Renal cortical epithelial cell (primary cell): ENCODE results near the gene MTX1. TPM values are rescaled to one million over a fixed set of nuclear protein-coding genes. Genes with fewer than 3 reads are reported as not detected.
"Not testable (repeated sequence)": the region's sequence is repeated elsewhere in the genome, so short reads cannot be mapped to it uniquely, and the experiment has no call there.

ENCODE experiments used
- DNase-seq: peaks from one replicate; pipeline ENCODE4 v3.0.0-alpha.2; 2011; ENCODE audit warnings: low read depth
- total RNA-seq: library from RNA; depleted of rRNA; stranded (reverse); fragments of >200 nt; gene quantifications from 2 replicates; pipeline ENCODE4 v1.2.3, GENCODE V29; 2014

The MTX1 gene
- total RNA-seq, 1 donor from 2014 or later = 36.8 TPM

DNA sequence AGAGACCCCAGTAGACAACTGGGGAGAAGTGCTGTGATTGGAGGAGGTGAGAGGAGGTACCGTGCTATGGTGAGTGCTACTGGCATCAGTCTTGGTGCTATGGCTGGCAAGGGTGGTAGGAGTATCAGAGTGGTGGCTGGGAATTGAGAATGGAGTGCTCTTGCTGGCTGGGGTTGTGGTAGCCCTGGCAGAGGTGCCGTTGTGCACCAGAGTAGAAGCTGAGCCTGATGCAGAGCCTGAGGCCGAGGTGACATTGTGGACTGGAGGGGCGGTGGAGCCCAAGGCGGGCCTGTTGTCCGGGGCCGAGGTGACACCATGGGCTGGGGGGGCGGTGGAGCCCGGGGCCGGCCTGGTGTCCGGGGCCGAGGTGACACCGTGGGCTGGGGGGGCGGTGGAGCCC is 20.2 kb upstream of the MTX1 start:
- DNase-seq = no peak

DNA sequence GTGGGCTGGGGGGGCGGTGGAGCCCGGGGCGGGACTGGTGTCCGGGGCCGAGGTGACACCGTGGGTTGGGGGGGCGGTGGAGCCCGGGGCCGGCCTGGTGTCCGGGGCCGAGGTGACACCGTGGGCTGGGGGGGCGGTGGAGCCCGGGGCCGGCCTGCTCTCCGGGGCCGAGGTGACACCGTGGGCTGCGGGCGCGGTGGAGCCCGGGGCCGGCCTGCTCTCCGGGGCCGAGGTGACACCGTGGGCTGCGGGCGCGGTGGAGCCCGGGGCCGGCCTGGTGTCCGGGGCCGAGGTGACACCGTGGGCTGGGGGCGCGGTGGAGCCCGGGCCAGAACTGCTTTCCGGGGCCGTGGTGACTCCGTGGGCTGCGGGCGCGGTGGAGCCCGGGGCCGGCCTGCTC is 18.6 kb upstream of the MTX1 start:
- not testable (repeated sequence) for DNase-seq

GRCh38 chr1:155191904-155192303 is 16.6 kb upstream of the MTX1 start:
- DNase-seq = no peak

- DNase-seq = peak; percentile 80
Measured at GRCh38 chr1:155192346-155193274, 15.9 kb upstream of the MTX1 start.

DNA sequence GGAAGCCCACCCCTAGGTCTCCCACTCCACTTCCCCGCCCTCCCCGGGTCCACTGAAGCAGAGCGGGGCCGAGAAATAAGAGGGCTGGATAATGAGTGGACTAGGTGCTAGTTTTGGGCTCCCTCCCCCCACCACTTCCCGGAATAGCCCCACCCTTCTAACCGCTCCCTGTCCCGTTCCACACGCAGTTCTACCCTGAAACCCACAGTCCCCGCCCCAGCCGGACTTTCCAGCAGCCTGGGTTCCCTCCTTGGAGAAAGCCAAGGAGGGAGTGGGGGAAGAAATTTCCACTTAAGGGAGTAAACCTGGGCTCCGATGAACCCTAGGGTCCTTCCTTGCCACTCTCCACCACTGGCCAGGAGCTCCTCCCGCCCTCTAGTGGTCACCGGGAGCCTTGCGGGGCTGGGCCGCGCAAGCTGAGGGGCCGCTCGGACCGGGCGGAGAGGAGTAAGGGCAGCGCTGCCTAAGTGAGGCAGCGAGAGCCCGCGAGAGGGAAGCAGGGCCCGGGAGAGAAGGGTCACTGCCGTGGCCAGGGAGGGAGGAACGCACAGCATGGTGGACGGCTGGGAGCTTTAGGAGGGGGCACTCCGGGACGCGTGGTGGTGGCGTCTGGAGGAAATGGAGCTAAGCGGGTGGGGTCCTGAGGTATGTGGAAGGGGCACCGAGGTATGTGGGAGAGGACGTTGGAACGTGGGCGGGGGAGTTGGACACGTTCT is 15.1 kb upstream of the MTX1 start:
- peak; percentile 98 for DNase-seq

GRCh38 chr1:155193991-155194240 is 14.6 kb upstream of the MTX1 start:
- not testable (repeated sequence) for DNase-seq

DNA sequence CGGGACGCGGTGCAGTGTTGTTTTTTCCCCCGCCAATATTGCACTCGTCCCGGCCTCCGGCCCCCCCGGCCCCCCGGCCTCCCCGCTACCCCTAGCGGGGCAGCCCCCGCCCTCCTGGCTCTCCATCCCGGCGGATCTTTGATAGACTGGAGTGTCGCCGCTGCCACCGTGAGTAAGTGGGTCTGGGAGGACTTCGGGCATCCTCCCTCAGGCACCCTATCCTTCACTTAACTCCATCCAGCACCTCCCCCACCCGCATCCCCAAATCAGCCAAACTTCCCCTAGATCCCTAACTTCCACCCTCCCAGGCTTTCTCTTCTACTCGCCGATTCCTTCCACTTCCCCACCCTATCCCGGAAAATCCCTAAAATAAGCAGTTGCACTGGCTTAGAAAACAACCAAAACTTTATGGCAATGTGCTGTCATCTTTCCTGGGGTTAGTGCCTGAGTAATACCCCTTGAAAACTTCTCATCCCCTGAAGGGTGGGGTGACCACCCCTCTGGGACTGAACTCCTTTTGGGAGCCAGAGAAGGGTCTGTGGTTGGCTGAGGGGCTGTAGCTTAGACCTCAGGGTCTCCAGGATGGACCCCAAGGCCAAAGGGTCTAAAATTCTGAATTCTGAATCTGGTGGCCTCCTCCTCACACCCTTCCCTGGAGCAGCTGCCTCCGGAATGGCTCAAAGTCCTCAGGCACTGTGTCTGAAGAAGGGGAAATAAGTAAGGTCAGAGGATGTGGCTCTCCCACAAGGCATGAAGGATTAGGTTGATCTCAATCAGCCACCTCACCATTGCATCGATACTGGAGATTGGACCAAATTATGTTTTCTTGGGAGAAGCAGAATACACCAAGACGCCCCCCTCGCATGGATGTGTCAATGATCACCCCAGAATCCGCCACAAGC is 13.0 kb upstream of the MTX1 start:
- no peak for DNase-seq

- no peak for DNase-seq
Measured at GRCh38 chr1:155196103-155196892, 12.2 kb upstream of the MTX1 start.

GRCh38 chr1:155196893-155197638 is 11.4 kb upstream of the MTX1 start:
- no peak for DNase-seq

GRCh38 chr1:155197901-155198546 is 10.5 kb upstream of the MTX1 start:
- DNase-seq = no peak

GRCh38 chr1:155198547-155198906 is 10.0 kb upstream of the MTX1 start:
- DNase-seq = no peak

DNA sequence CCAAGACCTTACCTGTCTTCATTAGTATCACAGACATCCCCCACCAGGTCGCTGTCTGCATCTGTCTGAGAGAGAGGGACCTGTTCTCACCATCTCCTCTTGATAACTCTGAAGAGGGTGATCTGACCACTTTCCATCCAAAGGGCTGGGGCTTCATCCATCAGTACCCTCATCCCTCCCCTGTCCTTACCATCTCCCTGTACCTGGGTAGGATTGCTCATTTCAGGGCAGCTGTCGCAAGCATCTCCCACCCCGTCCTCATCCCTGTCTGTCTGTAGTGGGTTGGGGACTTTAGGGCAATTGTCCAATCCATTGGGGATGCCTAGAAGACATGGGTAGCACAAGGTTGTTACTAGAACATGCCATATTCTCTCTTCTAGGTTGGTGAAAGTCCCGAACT is 8.7 kb upstream of the MTX1 start:
- DNase-seq = no peak

DNA sequence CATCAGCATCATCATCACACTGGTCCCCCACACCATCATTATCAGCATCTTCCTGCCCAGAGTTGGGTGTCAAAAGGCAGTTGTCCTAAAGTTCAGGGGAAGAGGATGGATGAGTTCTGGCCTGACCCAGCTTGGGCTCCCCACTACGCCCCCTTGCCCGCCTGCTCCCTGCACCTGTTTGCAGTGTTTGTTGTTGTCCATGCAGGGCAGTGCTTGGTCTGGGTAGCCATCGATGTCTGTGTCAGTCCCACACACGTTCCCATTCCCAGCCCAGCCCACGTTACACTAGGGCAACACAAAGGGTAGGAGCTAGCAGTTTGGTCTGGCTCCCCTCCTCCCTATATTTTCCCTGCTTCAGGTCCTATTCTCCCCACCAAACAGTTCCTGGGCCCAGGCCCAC is 7.6 kb upstream of the MTX1 start:
- DNase-seq = no peak

DNA sequence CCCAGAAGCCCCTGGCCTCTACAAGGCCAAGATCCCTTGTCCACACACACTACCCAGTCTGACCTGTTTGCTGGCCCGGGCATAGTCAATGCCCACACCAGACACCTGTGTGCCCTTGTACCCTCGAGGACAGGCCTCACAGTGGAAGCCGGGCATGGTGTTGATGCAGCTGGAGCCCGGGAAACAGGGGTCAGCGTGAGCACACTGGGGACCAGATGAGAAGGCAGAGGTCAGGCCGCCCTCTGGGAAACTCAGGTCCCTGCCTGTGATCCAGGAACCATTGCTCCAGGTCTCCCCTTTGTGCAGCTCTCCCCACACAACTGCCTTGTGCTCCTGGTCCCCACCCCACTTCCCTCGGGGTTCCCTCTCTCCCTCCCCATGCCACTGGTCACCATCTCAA is 6.3 kb upstream of the MTX1 start:
- DNase-seq = no peak

DNA sequence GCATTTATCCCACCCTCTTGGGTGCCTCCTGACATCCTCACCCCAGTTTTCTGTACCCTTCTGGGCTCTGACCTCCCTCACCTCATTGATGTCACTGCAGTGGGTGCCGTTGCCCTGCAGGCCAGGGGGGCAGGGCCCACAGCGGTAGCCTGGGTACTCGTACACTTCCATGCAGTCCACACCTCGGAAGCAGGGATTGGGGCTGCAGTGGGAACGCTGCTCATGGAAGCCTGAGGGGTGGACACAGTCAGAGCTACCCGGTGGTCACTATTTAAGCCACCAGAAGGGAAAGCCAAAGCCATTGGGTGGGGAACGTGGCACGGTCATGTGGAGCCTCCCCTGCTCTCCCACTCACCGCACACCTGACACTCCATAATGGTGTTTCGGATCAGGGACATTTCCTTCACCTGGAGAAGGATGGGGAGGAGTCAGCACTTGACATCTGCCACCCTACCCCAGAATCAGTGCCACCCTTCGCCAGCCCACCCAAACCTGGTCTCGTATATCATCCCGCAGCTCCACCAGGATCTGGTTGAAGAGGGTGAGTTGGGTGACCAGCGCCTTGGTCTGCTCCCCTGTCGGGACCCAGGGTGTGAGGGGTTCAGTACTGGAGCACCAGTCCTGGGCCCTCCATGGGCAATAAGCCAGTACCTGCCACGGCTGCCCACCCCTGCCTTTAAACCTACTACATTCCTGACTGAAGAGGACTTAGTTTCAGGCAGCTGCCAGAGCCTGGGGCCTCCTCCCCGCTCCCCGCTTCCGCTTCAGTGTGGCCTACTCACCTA is 5.6 kb upstream of the MTX1 start:
- DNase-seq = no peak

GRCh38 chr1:155205035-155205434 is 3.5 kb upstream of the MTX1 start:
- DNase-seq = no peak

DNA sequence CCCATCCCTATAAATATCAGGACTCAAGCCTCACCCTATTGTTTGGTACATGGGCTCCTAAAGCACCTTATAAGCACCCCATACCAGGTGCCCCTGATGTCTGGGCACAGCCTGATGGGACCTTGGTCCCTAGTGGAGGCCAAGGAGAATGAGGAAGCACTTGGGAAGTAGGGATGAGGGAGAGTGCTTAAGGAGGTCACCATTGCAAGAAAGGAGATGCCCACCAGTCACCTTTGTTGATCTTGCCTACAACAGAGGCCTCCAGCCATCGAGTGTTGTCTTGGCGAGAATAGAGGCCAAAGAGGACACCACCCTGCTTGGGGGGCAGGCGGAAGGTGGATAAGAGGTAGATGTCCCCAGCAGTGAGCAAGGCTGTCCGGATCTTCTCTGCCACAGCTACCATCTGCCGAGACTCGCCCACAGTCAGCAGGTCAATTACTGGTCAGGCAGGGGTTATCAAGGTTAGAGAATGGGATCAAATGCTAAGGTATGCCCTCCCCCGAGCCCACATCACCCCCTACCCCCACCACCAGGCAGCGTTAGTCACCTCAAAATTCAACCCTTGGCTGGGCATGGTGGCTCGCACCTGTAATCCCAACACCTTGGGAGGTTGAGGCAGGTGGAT is 2.4 kb upstream of the MTX1 start:
- no peak for DNase-seq

GRCh38 chr1:155206891-155207805 is 1.3 kb upstream of the MTX1 start:
- peak; percentile 74 for DNase-seq
